ENCODE measurements around the gene C1orf216. TPM values are rescaled to one million over a fixed set of nuclear protein-coding genes. Genes with fewer than 3 reads are reported as not detected.
"Not testable (repeated sequence)": the region's sequence is repeated elsewhere in the genome, so short reads cannot be mapped to it uniquely, and the experiment has no call there.

The C1orf216 gene
- total RNA-seq, 2 experiments from 2014 or later = 20.1 to 20.4 TPM

DNA sequence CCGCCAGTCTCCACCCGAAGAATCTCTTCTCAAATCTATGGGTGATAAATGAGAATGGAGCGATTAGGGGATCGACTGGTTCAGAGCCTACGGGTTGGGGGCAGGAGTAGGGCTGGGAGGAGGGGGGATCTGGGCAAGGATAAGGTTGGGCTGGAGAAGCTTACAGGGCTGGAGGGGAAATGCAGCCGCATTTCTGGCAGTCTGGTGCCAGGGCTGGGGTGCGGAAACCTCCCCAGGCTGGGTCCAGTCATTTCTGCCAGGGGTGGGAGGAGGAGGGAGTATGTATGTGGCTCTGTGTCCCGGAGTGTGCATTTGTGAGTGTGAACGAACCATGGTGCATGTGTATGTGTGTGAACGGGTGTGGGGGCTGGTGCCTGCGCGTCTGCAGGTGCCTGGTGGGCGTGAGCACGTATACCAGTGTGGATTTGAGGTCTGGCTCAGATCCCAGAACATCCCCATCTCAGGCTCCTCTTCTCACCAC lies 10.2 kb downstream of the C1orf216 start:
- ChIA-PET POLR2A (no interaction called here), CTCF (no interaction called here)

- CTCF ChIA-PET = interaction anchor here (0.6 to 2.5 kb wide), 3 partner anchors 8 to 252 kb away, joined by 3 to 8 read pairs (median 4); no protein-coding TSS in a partner anchor
- POLR2A ChIA-PET = no interaction called here
Measured at GRCh38 chr1:35707601-35708440, 10.9 kb downstream of the C1orf216 start.

- POLR2A ChIA-PET = no interaction called here
- CTCF ChIA-PET = interaction anchor here (0.6 to 2.5 kb wide), 4 partner anchors 9 to 256 kb away, joined by 3 to 8 read pairs (median 4); no protein-coding TSS in a partner anchor
Measured at GRCh38 chr1:35706846-35707600, 11.7 kb downstream of the C1orf216 start.

DNA sequence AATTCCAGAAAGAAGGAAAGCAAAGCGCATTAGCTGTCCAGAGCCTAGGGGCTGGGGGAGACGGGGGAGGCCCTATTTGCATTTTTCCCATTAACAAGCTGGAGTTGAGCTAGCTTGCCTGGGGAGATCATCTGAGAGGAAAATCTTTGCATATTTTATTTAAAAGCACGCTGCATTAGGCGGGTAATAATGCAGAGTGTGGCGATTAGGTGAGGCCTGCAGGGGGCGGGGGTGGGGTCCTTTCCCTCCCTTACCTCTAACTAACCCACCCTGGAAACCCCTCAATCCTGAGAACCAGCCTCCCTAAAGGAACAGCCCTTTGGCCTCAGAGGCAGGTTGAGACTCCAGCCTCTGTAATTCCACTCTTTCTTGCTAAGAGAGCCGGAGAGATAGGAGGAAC lies 16.2 kb downstream of the C1orf216 start:
- POLR2A ChIA-PET = no interaction called here
- CTCF ChIA-PET = interaction anchor here (1.0 kb wide), 1 partner anchor 25 kb away, joined by 3 read pairs; no protein-coding TSS in a partner anchor

GRCh38 chr1:35699152-35699551 lies 19.5 kb downstream of the C1orf216 start:
- CTCF ChIA-PET, POLR2A ChIA-PET: not testable (repeated sequence)

DNA sequence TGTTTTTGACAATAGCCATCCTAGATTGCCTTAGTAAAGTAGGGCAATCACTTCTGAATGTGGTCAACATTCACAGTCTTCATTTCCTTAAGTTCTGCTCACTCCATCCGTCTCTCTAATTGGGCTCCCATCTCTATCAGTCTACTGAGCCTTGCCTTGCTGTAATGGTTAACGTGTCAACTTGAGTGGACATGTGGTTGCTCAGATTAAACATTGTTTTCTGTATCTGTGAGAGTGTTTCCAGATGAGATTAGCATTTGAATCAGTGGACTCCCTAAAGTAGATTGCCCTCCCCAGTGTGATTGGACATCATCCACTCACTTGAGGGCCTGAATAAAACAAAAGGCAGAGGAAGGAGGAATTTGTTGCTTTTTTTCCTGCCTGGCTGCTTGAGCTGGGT lies 26.4 kb downstream of the C1orf216 start:
- ChIA-PET CTCF (no interaction called here), POLR2A (no interaction called here)

GRCh38 chr1:35691571-35692220 lies 27.0 kb downstream of the C1orf216 start:
- ChIA-PET POLR2A (no interaction called here), CTCF (interaction anchor here (0.8 kb wide), 1 partner anchor 123 kb away, joined by 3 read pairs; no protein-coding TSS in a partner anchor)

DNA sequence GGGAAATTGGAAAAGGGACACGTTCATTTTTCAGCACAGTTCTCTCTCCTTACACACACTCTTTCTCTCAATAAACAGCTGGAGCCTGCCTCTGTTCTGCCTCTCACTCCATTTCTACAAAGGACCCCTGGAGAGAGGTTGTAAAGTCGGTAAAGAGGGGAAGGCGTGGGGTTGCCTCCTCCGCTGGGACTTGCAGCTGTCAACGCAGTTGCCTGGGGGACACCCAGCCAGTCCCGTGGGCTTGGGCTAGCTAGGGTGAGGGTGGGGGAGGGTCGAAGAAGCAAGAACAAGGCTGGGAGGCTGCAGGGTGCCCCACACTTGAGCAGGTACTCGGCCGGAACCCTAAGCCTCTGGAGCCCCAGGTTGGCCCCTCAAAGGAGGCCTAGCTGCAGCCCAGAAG lies 27.6 kb downstream of the C1orf216 start:
- ChIA-PET POLR2A (no interaction called here), CTCF (interaction anchor here (0.8 to 1.0 kb wide), 2 partner anchors 24 to 122 kb away, joined by 3 to 5 read pairs; no protein-coding TSS in a partner anchor)

- POLR2A ChIA-PET = not testable (repeated sequence)
- CTCF ChIA-PET = interaction anchor here (1.0 to 1.1 kb wide), 2 partner anchors 25 to 26 kb away, joined by 4 to 5 read pairs; no protein-coding TSS in a partner anchor
Measured at GRCh38 chr1:35690103-35690502, 28.6 kb downstream of the C1orf216 start.

DNA sequence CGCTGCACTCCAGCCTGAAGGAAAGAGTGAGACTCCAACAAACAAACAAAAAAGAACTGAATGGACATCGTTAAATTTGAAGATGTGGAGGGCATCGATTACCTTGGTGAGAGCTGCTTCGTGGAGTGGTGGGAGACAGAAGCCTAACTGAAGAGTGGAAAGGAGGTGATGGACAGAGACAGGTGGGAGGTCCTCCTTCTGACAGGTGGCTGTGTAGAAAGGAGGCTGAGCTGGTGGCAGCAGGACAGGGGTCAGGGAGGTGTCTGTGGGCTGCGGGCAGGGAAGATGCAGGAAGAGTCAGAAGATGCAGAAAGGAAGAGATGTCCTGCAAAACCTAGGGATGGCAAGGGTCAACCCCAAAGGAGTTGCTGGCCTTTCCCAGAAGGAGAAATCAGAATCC lies 30.5 kb downstream of the C1orf216 start:
- POLR2A ChIA-PET = no interaction called here
- CTCF ChIA-PET = no interaction called here

- ChIA-PET POLR2A (no interaction called here), CTCF (interaction anchor here (0.6 to 1.3 kb wide), 2 partner anchors 44 to 436 kb away, joined by 3 to 8 read pairs; no protein-coding TSS in a partner anchor)
Measured at GRCh38 chr1:35683012-35683411, 35.7 kb downstream of the C1orf216 start.

GRCh38 chr1:35680271-35680670 lies 38.4 kb downstream of the C1orf216 start:
- ChIA-PET CTCF (no interaction called here), POLR2A (no interaction called here)

DNA sequence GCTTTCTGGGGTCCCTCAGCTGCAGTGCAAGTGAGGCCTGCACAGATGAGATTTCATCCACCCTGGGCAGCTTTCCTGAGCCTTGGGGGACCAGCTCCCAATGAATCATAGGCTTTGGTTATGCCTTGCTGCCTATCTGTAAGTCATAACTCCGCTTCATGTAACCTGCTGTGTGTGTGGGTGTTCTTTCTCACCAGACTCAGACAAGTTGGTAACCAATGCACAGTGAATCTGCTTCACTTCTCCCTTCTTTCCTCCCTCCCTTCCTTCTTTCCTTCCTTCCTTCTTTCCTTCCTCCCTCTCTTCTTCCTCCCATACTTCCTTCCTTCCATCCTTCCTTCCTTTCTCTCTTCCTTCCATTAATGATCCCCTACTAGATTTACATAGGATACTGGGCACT lies 42.9 kb downstream of the C1orf216 start:
- POLR2A ChIA-PET = no interaction called here
- CTCF ChIA-PET = interaction anchor here (0.6 kb wide), 1 partner anchor 730 kb away, joined by 5 read pairs; no protein-coding TSS in a partner anchor

- ChIA-PET CTCF (no interaction called here), POLR2A (no interaction called here)
Measured at GRCh38 chr1:35674111-35674510, 44.6 kb downstream of the C1orf216 start.

DNA sequence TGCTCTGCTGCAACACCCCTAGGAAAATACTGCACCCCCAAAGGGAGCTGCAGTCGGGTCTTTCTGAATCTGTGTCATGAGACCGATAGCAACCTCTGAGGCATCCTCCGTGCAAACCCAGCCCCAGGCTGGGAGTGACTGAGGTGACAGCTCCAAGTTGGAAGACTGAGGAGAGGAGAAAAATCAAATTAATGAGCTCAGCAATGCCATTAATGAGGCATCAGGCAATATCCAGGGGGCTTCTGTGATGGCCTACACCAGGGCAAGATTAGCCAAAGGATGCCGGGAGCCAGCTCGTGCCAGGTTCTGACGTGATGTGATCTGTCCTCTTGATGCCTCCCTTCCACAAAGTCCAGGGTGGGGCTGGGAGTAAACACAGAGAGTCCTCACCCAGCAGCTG lies 46.6 kb downstream of the C1orf216 start:
- ChIA-PET POLR2A (no interaction called here), CTCF (interaction anchor here (1.3 kb wide), 1 partner anchor 14 kb away, joined by 3 read pairs; no protein-coding TSS in a partner anchor)

DNA sequence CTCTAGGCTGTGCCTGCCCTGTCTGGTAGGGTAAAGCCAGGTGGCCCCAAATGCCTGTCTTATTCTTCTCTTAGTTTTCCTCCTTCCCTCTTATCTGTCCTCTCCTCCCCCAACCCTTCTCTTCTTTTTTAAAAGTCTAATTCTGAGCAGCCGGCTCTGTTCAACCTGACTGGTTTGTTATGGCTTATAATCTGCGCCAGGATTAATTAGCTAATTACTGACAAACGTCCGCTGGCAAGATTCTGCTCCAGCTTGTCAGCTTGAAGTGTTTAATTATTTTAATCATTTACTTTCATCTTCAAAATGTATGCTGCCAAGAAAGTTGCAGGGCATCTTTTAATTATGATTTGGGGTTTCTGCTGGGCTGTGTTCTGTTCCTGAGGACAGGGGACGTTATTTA lies 50.2 kb downstream of the C1orf216 start:
- CTCF ChIA-PET = no interaction called here
- POLR2A ChIA-PET = no interaction called here

DNA sequence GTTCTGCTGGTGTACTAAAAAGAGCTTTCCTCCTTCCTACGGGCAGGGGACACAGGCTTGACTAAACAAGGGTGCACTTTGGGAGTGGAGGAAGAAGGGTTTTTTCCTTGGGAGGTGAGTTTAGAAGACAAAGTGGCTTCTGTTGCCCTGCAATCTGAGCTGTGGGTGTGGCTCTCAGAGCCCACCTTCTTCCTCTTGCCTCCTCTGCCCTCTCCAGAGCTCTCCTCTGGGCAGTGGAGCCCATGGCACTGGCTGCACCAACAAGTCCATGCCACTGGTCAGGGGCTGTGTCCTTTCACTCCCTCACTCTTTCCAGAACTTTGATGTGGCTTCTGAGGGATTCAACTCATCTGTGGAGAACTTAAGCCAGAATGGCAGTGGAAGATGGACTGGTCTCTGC lies 51.8 kb downstream of the C1orf216 start:
- ChIA-PET CTCF (interaction anchor here (1.3 kb wide), 1 partner anchor 48 kb away, joined by 3 read pairs; no protein-coding TSS in a partner anchor), POLR2A (interaction anchor here (0.5 kb wide), 1 partner anchor 25 kb away, joined by 3 read pairs; no protein-coding TSS in a partner anchor)

GRCh38 chr1:35666216-35666615 lies 52.5 kb downstream of the C1orf216 start:
- ChIA-PET CTCF (no interaction called here), POLR2A (interaction anchor here (0.5 kb wide), 1 partner anchor 24 kb away, joined by 3 read pairs; no protein-coding TSS in a partner anchor)

Data from activated CD8-positive, alpha-beta memory T cell treated with anti-CD3 and anti-CD28 coated beads for 36 hours (primary cell).